ENCODE measurements around the gene HEXA.
A peak's percentile ranks its signal among the peaks of the same experiment; 100 is the strongest.

The HEXA gene

DNA sequence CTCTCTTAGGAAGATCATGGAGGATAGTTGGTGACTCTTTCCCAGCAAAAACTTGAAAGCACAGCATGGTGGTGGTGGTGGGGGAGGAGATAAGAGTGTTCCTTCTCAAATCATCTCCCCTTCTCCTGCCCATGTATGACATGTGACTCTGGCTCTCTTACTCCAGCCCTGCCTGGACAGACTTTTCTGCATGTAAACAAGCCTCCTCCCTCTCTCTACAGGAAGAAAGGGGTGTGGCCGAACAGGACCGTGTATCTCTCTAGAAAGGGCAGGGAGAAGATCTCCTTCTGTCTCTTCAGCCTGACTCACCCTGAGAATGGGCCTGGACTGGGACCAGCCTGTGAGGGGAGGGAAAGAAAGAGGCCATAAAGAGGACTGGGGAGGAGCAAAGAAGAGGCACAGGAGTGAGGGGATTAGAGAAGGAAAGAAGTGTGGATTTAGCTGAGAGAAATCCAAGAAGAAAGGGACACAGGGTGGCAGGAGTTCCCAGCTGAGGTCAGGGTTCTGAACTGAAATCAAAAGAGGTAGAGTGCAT, 57.3 kb downstream of the HEXA start:
- peak; percentile 28 for DNase-seq

DNA sequence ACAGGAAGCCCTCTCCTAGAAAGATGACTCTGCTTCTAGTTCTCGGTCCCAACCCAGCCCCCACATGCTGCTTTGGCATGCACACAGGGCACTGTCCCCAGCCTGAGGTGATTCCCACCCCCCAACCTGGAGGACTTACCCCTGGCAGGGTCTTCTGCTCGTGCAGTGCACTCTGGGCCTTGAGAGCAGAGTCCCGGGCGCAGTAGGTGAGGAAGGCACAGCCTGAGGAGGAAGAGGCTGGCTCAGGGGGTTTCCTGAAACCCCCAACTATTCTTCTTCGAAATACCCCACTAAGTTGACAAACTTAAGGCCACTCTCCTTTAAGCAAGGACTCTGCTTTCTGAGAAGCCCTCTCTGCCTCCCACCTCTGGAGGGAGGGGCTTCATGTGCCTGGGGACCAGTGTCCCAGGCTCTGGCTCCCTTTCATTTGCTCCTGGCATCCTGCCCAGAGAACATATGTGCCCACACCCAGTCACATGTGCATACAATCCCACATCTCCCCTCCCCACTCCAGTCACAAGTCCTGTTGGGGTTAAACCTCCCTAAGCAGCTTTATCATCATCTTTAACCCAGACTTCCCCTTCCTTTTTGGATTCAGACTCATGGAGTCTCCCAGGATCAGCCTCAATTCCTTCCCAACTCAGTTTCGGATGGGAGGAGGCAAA, 60.0 kb downstream of the HEXA start:
- peak; percentile 3 for DNase-seq

DNA sequence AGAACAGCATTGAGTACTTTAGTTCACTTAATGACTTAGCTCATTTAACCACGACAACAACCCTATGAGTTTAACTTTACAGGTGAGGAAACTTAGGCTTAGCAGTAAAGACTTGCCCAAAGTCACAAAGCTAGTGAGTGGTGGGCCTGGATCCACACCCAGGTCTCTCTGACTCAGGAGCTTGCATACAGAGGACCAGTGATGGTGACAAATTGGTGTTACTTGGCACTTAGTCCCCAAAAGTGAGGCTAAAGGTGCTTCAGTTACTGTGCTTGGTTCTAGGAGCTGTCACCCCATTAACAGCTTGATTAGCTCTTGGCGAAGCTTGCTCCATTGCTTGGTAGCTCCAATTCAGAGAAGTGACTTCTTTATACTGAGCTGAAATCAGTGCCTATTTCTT, 61.9 kb downstream of the HEXA start:
- DNase-seq, result no peak

DNA sequence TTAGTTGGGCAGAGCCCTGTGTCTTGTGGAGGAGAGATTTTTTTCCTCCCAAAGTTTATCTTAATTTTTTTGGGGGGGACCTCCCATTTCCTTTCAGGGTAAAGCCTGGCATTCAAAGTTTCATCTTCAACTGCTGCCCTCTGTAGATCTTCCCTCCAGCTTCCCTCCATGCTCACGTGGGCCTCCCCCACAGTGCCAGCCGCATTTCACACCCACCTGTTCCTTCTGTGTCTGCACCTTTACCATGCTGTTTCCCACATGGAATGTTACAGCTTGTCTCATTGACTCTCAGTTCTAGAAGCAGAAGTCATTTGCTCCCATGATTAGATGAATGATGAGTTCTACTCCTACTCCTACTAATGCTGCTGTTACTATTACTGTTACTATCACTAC, 62.4 kb downstream of the HEXA start:
- no peak for DNase-seq

DNA sequence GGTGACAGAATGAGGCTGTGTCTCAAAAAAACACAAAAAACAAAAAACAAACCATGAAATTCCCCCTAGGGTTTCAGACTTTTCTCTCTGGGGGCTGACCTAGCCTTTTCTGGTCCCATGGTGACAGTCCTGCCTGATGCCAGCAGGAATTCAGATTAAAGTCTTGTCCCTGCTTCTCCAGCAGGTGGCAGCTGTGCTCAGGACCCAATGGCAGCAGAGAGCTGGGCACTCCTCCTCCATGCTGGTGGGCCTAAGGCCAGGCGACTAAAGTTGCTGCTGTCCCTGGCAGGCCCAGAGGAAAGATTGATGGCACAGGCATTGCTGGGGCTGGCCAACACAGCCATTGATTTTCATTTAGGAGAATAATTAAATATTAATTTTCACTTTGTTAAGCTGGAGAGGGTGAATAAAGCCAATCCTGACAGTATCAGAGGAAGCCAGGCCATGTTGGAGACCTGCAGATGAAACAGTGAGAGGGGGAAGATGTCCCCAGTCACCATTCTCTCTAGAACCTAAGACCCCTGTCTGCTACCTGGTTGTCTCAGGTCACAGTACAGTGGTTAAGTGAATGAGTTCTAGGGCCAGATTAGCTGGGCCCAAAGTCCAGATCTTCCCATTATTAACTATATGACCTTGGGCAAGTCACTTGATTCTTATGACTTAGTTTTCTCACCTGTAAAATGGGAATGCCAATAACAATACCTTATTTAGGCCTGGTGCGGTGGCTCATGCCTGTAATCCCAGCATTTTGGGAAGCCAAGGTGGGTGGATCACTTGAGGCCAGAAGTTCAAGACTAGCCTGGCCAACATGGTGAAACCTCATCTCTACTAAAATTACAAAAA, 63.0 kb downstream of the HEXA start:
- peak; percentile 36 for DNase-seq

DNA sequence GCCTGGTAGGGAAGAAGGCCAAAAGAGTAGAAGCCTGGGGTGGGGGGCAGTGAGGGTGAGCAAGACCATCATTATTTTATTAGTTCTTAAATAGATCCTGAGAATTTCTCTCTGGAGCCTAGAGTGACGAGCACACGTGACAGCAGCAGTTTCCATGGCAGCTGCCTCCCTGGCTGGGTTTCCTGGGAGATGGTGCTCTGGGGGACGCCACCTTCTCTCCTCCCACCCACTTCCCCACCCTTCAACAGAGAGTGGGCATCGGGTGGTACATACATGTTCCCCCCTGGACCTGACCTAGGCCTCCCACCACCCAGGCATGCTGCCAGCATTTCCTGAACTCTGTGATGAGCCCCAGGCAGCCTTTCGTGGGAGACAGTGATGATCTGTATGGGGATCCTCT, 68.8 kb downstream of the HEXA start:
- DNase-seq, result no peak

DNA sequence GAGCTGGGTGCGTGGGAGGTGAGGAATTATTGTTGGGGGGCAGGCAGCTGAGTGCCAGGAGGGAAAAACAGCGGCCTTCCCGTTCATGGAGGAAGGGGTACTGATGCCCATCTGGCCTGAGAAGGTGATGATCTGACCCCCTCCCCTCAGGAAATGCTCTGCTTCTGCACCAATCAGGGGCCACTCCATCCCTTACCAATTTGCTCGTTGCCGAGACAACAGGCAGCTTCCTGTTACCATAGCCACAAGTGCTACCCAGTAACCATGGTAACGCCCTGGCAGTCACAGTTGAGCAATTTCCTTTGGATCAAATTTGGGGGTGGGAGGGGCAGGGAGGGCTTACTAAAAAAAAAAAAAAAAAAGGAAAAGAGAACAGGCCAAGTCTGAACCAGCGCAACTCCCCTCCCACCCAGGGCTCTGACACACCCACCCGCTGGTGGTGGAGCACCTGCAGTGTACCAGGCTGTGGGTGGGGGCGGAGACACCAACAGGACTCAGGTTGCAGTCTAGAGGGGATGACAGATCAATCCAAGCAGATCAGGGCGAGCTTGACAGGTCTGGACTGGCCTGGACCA, 69.5 kb downstream of the HEXA start:
- DNase-seq, result peak; percentile 44

DNA sequence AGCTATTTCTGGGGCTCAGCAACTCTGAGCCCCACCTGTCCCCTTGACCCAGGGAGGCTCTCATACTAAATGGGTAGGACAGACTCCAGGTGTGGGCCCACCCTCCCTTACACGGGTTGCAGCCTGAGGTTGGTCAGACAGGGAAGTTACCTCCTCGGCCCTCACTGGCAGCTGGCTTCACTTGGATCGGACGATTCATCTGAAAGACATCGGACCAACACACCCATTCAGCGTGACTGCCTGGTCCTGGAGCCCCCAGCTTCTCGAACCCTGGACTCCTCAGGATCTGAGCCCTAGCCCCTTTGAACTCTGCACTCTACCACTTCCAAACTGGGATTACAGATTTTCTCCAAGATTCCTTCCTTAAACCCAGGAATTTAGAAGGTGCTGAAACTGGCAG, 71.2 kb downstream of the HEXA start:
- no peak for DNase-seq

DNA sequence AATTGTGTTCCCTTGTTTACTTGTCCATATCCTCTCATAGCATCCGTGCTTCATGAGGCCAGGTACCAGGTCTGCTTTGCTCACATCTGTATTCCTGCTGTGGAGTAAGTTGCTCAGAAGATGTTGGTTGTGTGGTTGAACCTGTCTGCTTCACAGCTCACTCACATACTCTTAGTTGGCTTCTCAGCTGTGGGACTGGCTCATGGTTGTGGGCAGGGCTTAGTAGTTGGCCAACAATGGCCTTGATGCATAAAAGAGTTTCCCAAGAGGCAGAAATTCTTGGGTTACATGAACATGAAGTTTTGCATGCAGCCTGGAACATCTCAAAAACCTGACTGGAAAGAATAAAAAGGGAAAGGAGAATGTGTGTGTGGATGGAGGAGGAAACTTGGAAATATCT, 72.9 kb downstream of the HEXA start:
- no peak for DNase-seq

All from NCI-H2227 treated with DMSO at 0.1 percent for 48 hours (cell line).